Smooth muscle cell (in vitro differentiated cells): Measurements from ENCODE around the gene NRGN. TPM values are rescaled to one million over a fixed set of nuclear protein-coding genes. Genes with fewer than 3 reads are reported as not detected.
"Not testable (repeated sequence)": the region's sequence is repeated elsewhere in the genome, so short reads cannot be mapped to it uniquely, and the experiment has no call there.

Experiments used
- DNase-seq: peaks from one replicate; lab custom pipeline; 2025; ENCODE audit not compliant: unreplicated experiment; lab: John Stamatoyannopoulos, UW
- H2AFZ ChIP-seq: fragments of 200-600 bp; sonication (generic); 2 replicates; pipeline ENCODE4 v1.6.0; 2016; ENCODE audit warnings: antibody characterized with exemption, low read depth, mild to moderate bottlenecking
- H3F3A ChIP-seq: fragments of 200-600 bp; sonication (generic); 2 replicates; pipeline ENCODE4 v1.6.0; 2017; ENCODE audit warnings: antibody characterized with exemption, low read depth
- H3K27ac ChIP-seq: fragments of 200-600 bp; sonication (generic); 2 replicates; pipeline ENCODE4 v1.5.1; 2016; ENCODE audit warnings: low read depth, mild to moderate bottlenecking
- H3K27me3 ChIP-seq: fragments of 200-600 bp; sonication (generic); 2 replicates; pipeline ENCODE4 v1.6.1; 2016; ENCODE audit warnings: low read depth, mild to moderate bottlenecking
- H3K36me3 ChIP-seq: fragments of 200-600 bp; sonication (generic); 2 replicates; pipeline ENCODE4 v1.5.1; 2016; ENCODE audit warnings: low read depth
- H3K4me1 ChIP-seq: fragments of 200-600 bp; sonication (generic); 2 replicates; pipeline ENCODE4 v1.5.1; 2016; ENCODE audit warnings: low read depth
- H3K4me2 ChIP-seq: fragments of 200-600 bp; sonication (generic); 2 replicates; pipeline ENCODE4 v1.6.0; 2016; ENCODE audit warnings: mild to moderate bottlenecking
- H3K4me3 ChIP-seq: fragments of 200-600 bp; sonication (generic); 2 replicates; pipeline ENCODE4 v1.5.1; 2016; ENCODE audit warnings: mild to moderate bottlenecking
- H3K79me2 ChIP-seq: fragments of 200-600 bp; sonication (generic); 2 replicates; pipeline ENCODE4 v1.6.0; 2016; ENCODE audit warnings: low read depth, mild to moderate bottlenecking
- H3K9ac ChIP-seq: fragments of 200-600 bp; sonication (generic); 2 replicates; pipeline ENCODE4 v1.6.0; 2016; ENCODE audit warnings: low read depth
- H3K9me3 ChIP-seq: fragments of 200-600 bp; sonication (generic); replicated peaks from 2 replicates; pipeline ENCODE4 v1.5.1; 2016; ENCODE audit warnings: low read depth
- H4K20me1 ChIP-seq: fragments of 200-600 bp; sonication (generic); 2 replicates; pipeline ENCODE4 v1.6.0; 2016; ENCODE audit warnings: low read depth
- CTCF ChIP-seq: fragments of 200-600 bp; sonication (generic); IDR thresholded peaks from 2 replicates; pipeline ENCODE4 v1.5.1; 2017; ENCODE audit warnings: borderline replicate concordance, mild to moderate bottlenecking, antibody characterized with exemption; ENCODE audit not compliant: insufficient read depth, poor library complexity, severe bottlenecking
- WGBS: methylation state at CpG from one replicate; pipeline ENCODE4 v1.1.7; 2016; ENCODE audit warnings: low lambda C conversion rate; 5-methylcytosine and 5-hydroxymethylcytosine counted together
- polyA plus RNA-seq: library from polyadenylated mRNA; unstranded; fragments of >200 nt; fragmentation: Nextera tagmentation; extraction: Ambion mirVana; gene quantifications from 2 replicates; pipeline ENCODE4 v1.2.1, GENCODE V29; 2016
- total RNA-seq: library from RNA; depleted of rRNA; stranded (reverse); fragments of >200 nt; gene quantifications from 2 replicates; pipeline ENCODE4 v1.2.3, GENCODE V29; 2014

NRGN gene
- total and polyA plus RNA-seq, 2 experiments from 2014 or later, result 1.2 to 2.0 TPM

DNA sequence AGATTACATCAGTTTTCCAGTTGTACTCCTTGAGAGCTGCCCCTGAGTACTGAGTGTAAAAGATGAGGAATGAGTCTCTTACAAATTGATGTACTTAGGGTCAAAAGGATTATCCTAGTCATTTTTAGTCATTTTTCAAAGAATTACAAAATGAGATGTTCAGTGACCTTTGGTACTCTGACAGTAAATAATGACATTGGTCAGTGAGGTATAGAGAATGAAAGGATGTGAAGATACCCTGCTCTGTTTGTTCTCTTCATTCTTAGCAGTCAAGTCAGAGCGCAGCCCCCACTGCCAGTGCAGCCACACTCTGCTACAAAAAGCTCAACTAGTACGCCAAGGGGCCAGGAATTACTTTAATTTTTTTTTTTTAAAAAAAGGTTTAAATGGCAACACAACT, 26.4 kb downstream of the NRGN start:
- H3K4me3 ChIP-seq, result no peak overlapping the region
- no peaks in the 10 kb centered on the region for H3K36me3 ChIP-seq
- no peak overlapping the region for H3K9ac ChIP-seq
- H3K4me1 ChIP-seq, result peaks cover 15% of the 10 kb centered on the region
- no peak for DNase-seq
- H3K9me3 ChIP-seq, result no peaks in the 10 kb centered on the region
- H3K79me2 ChIP-seq, result no peaks in the 10 kb centered on the region
- peaks cover 19% of the 10 kb centered on the region for H3K27me3 ChIP-seq
- WGBS, result 100% methylated on average over 2 of the region's 2 CpGs
- no peak for TF ChIP-seq CTCF
- peaks cover 43% of the 10 kb centered on the region for H4K20me1 ChIP-seq
- no peak overlapping the region for H3K27ac ChIP-seq
- no peak overlapping the region for H3K4me2 ChIP-seq
- no peaks in the 10 kb centered on the region for H3F3A ChIP-seq
- H2AFZ ChIP-seq, result no peak overlapping the region

DNA sequence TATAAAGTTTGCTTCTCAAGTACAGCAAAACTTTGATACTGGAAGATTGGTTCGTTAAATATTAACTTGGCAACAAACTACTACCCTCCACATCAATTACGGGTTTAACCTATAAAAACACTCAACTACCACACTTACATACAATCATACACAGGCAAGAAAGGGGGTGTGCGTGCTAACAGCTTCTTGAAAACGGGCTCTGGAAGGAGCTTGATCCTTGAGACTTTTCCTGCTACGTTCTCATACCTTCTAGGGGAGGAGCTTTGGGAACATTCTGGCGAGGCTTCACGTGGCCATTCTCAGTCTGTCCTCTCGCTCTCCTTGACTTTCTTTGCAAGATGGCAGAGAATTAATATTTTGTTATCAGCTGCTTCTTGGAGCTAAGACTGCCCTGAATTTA, 29.2 kb downstream of the NRGN start:
- no peak overlapping the region for H2AFZ ChIP-seq
- no peak overlapping the region for H3K4me2 ChIP-seq
- no peaks in the 10 kb centered on the region for H3F3A ChIP-seq
- H3K79me2 ChIP-seq, result no peaks in the 10 kb centered on the region
- no peak overlapping the region for H3K9ac ChIP-seq
- no peaks in the 10 kb centered on the region for H3K36me3 ChIP-seq
- no peak for TF ChIP-seq CTCF
- no peaks in the 10 kb centered on the region for H3K27me3 ChIP-seq
- DNase-seq, result no peak
- H3K4me1 ChIP-seq, result no peaks in the 10 kb centered on the region
- H3K27ac ChIP-seq, result peak overlapping the region; percentile 87
- no peaks in the 10 kb centered on the region for H3K9me3 ChIP-seq
- WGBS, result 91% methylated on average over 8 of the region's 8 CpGs
- peaks cover 21% of the 10 kb centered on the region for H4K20me1 ChIP-seq
- no peak overlapping the region for H3K4me3 ChIP-seq

DNA sequence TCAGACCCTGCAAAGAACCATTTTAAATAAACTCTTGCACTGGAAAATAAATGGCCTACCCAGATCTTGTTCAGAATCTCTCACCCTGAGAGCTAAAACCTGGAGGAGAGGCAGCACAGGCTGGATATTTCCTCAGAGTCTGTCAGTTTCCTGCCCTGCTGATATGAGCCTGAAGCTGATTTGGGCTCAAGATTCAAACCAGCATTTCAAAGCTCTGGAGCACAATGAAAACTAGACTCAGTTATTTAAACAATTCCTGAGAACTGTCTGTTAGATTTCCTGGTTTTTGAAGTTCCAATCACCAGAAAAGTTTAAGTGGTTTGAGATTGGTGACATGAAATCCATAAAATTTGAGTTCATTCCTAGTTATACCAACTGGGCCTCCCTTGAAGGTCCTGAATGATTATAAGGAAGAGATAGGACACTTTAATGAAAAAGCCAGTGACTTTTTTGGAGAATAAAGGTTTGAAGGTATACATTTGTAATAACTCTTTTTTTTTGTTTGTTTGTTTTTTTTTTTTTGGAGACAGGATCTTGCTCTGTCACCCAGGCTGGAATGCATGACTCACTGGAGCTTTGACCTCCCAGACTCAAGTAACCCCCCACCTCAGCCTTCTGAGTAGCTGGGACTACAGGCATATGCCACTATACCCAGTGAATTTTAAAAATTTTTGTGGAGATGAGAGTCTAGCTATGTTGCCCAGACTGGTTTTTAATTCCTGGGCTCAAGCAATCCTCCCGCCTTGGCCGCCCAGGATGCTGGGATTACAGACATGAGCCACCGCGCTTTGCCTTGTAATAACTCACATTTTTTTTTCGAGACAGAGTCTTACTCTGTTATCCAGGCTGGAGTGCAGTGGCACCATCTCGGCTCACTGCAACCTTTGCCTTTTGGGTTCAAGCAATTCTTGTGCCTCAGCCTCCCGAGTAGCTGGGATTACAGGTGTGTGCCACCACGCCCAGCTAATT, 30.3 kb downstream of the NRGN start:
- TF ChIP-seq CTCF, result no peak
- H2AFZ ChIP-seq, result no peak overlapping the region
- no peaks in the 10 kb centered on the region for H3K4me1 ChIP-seq
- DNase-seq, result no peak
- no peaks in the 10 kb centered on the region for H3F3A ChIP-seq
- WGBS, result 33% methylated on average over 8 of the region's 8 CpGs
- no peak overlapping the region for H3K4me3 ChIP-seq
- peaks cover 20% of the 10 kb centered on the region for H4K20me1 ChIP-seq
- H3K27ac ChIP-seq, result peak overlapping the region; percentile 87
- peak overlapping the region; percentile 30 for H3K9ac ChIP-seq
- no peaks in the 10 kb centered on the region for H3K36me3 ChIP-seq
- peaks cover under 1% of the 10 kb centered on the region for H3K79me2 ChIP-seq
- peak overlapping the region; percentile 36 for H3K4me2 ChIP-seq
- no peaks in the 10 kb centered on the region for H3K27me3 ChIP-seq
- no peaks in the 10 kb centered on the region for H3K9me3 ChIP-seq

GRCh38 chr11:124770959-124771358, 31.2 kb downstream of the NRGN start:
- H3K4me3 ChIP-seq, H3K9ac ChIP-seq, H3K9me3 ChIP-seq, H3K36me3 ChIP-seq, H2AFZ ChIP-seq, H3F3A ChIP-seq, H3K79me2 ChIP-seq, DNase-seq, H3K27me3 ChIP-seq, H3K4me1 ChIP-seq: not testable (repeated sequence)
- 74% methylated on average over 6 of the region's 6 CpGs for WGBS
- peak overlapping the region; percentile 36 for H3K4me2 ChIP-seq
- peak overlapping the region; percentile 87 for H3K27ac ChIP-seq
- peaks cover 28% of the 10 kb centered on the region for H4K20me1 ChIP-seq
